Heart left ventricle (tissue), 13 donors: ENCODE measurements around the gene PARP8.

Experiments used
- POLR2A ChIP-seq, 2 donors: fragments of 450-650 bp; IDR thresholded peaks; one replicate each; pipeline ENCODE4 v1.6.1; 2017; ENCODE audit warnings: antibody characterized with exemption in 2 of 2, mild to moderate bottlenecking in 2 of 2, moderate library complexity in 2 of 2
- TF ChIP-seq, protein P1 (sequence below), 12 donors: fragments of 200-600 bp; sonication (generic) in 4 of 12; IDR thresholded peaks; one replicate each; pipeline versions ENCODE4 v1.5.0 to v1.8.0; 2018 to 2022; ENCODE audit warnings: antibody characterized with exemption in 12 of 12, mild to moderate bottlenecking in 5 of 12
- donor health status: ischemic (EF 13 %, LVEDD 7.1; RV severe dilation, severe dysfunction).
- donor health status: DM: no; HTN: yes; CAD: no.
- donor health status: DM: no; HTN: no; CAD: no.
- donor health status: ischemic (EF 25% LVEDD 6.9; RV normal size, moderate dysfunction).
- donor health status: ischemic (EF 25% LVEDD 5.7; RV mildly dilated, moderate dysfunction).
- donor health status: ischemic (EF 35%, LVEDD 5.7; RV mildly dilated, moderate dysfunction).
- donor health status: nonischemic (EF 11% LVEDD 7.7; RV severe dilation, severe dysfunction).
- donor health status: DM: yes; HTN: yes; CAD: no.
- donor health status: PGD.
- donor health status: ischemic (EF 29% LVEDD 5.4; RV normal size, mild dysfunction).
- donor health status: nonischemic (EF 23%, LVEDD 6.1; RV moderate dilation, normal function).

DNA sequence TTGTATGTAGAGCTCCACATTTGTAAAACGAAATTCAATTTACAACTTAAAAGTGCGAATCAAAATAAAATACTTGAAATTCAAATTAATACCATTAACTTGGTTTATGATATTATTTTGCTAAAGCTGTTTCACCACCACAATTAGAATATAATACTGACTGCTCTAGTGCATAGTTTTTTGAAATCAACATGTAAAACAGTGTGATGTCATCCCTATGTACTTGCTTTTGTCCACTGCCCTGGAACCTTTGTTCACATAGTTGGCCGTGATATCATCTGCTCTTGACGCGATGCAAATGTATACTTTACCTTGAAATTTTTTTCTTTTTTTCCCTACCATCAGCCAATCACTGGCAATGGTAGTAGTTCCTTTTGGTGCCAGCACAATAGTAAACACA, 125.4 kb downstream of the PARP8 start:
- TF ChIP-seq POLR2A (IDR thresholded peaks at IDR 0.05) = no peak
- TF ChIP-seq, protein P1, sequence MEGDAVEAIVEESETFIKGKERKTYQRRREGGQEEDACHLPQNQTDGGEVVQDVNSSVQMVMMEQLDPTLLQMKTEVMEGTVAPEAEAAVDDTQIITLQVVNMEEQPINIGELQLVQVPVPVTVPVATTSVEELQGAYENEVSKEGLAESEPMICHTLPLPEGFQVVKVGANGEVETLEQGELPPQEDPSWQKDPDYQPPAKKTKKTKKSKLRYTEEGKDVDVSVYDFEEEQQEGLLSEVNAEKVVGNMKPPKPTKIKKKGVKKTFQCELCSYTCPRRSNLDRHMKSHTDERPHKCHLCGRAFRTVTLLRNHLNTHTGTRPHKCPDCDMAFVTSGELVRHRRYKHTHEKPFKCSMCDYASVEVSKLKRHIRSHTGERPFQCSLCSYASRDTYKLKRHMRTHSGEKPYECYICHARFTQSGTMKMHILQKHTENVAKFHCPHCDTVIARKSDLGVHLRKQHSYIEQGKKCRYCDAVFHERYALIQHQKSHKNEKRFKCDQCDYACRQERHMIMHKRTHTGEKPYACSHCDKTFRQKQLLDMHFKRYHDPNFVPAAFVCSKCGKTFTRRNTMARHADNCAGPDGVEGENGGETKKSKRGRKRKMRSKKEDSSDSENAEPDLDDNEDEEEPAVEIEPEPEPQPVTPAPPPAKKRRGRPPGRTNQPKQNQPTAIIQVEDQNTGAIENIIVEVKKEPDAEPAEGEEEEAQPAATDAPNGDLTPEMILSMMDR (IDR thresholded peaks at IDR 0.05) = no peak
